VCaP (cell line): Measurements from ENCODE around the gene CLDND1.

ENCODE experiments used
- H3K27ac ChIP-seq: fragments of 450-650 bp; 2 replicates; pipeline ENCODE4 v1.5.1; 2017
- TF ChIP-seq, protein P1 (sequence below): fragments of 450-650 bp; conservative IDR thresholded peaks from 2 replicates; pipeline ENCODE4 v1.5.1; 2017; ENCODE audit warnings: mild to moderate bottlenecking, moderate library complexity

The CLDND1 gene

DNA sequence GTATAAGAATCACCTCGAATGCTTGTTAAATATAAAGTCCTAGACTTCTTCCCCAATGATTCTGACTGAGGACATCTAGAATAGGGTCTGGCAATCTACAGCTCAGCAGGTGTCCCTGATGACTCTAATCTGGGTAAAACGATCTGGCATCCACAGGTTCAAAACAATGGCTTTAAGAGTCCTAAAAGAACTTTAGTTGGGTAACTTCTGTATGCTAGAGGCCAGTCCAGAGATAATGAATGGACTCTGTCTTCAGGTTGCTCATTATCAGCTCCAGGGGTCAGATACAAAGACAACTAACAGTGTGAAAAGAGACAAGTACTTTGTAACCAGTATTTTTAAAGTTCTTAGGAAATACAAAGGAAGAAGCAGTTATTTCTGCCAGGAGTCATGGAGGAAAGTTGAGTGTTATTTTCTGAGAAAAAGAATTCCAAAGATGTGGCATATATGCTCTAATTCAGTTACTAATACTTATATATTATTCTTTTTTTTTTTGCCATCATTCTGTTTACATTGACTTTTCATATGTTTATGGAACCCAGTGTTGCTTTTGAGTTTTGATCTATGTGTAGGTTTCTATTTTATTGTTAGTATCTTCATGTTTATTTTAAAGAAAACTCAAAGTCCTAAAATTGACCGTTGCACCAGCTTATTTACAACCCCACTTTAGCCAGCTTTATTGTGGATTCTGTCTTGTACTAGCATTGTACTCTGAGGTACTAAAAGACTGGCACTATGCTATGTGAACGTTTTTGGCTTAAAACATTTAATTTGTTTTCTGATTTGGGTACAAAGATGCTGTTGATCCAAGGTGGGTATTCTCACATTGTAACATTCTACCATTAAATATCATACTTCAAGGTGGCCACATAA lies 6.0 kb upstream of the CLDND1 start:
- TF ChIP-seq, protein P1, sequence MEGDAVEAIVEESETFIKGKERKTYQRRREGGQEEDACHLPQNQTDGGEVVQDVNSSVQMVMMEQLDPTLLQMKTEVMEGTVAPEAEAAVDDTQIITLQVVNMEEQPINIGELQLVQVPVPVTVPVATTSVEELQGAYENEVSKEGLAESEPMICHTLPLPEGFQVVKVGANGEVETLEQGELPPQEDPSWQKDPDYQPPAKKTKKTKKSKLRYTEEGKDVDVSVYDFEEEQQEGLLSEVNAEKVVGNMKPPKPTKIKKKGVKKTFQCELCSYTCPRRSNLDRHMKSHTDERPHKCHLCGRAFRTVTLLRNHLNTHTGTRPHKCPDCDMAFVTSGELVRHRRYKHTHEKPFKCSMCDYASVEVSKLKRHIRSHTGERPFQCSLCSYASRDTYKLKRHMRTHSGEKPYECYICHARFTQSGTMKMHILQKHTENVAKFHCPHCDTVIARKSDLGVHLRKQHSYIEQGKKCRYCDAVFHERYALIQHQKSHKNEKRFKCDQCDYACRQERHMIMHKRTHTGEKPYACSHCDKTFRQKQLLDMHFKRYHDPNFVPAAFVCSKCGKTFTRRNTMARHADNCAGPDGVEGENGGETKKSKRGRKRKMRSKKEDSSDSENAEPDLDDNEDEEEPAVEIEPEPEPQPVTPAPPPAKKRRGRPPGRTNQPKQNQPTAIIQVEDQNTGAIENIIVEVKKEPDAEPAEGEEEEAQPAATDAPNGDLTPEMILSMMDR: no peak
- H3K27ac ChIP-seq: no peak overlapping the region

DNA sequence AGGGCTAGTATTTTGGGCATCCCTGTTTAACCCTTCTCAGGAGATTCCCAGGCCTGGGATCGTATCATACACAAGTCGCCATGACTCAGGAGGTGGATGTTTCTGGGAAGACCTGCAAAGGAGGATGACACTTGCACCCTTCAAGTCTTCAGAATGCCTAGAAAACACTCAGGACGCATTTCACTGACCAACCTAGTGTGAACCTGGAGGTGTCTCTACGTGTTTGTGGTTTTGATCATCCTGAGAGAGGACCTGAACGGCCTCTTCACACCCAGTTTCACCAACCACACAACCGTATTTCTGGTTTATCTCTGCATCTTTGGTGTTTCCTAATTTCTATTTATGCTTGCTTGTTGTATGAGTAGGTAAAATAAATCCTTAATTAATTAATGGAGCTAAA lies 2.8 kb upstream of the CLDND1 start:
- TF ChIP-seq, protein P1: no peak
- H3K27ac ChIP-seq: no peak overlapping the region

DNA sequence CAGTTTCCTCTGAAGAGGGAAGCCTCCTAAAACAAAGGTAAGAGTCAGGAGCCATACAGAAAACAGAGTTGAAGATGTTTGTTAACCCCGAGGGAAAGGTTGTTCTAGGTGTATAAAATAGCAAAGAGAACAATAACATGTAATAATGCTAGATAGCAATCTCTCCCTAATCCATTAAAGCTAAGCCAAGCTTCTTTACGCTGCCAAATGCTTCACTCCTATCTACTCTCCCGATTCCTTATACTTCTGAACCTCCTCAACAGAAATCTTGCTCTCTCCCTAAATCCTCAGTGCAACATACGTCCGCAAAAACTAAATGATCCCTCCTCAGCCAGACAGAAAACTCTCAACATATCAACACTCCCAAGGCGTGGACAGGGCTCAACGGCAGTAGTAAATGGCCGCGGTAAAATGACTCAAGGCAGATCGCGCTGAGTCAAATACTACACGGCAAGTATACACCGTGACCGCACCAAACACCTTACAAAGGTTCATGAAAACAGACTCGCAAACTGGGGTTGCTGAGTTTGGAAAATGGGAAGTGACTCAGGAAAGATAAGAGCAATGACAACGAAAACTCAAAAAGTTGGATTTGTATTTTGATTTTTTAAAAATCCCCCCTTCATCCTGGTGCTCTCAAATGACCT lies 682 bp downstream of the CLDND1 start:
- TF ChIP-seq, protein P1: no peak
- peak overlapping the region; percentile 86 for H3K27ac ChIP-seq

DNA sequence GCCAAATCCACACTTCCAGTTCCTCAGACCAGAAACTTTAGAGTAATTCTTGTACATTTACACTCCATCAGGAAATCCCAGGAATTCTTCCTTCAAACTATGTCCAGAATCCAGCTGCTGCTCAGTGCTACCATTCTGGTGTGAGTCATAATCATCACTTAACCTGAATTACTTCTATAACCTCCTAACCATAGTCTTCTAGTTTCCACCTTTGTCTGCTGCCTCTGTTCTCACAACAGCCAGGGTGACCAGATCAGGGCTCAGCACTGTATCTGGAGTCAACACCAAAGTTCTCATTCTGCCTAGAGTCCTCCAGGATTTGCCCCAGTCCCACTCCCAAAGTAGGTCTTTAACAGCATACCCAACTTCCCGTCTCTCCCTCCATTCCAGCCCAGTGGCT lies 3.4 kb downstream of the CLDND1 start:
- TF ChIP-seq, protein P1: no peak
- no peak overlapping the region for H3K27ac ChIP-seq

DNA sequence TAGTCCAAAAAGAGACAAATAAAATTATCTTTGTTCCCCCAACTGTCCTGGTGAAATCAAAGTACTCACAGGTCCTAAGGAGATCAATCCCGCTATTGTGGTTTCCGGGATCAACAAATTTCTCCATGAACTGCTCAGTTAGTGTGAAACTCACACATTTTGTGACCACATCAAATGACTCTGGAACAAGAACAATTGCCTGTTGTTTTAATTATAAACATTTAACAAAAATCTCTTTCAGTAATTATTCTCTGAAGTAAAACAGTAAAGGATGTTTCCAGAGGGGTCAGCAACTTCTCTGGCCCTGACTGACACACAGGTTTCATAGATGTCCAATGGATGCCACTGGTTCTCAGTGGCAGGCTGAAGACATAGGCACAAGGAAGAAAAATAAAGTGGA lies 3.9 kb downstream of the CLDND1 start:
- H3K27ac ChIP-seq: no peak overlapping the region
- TF ChIP-seq, protein P1: no peak

DNA sequence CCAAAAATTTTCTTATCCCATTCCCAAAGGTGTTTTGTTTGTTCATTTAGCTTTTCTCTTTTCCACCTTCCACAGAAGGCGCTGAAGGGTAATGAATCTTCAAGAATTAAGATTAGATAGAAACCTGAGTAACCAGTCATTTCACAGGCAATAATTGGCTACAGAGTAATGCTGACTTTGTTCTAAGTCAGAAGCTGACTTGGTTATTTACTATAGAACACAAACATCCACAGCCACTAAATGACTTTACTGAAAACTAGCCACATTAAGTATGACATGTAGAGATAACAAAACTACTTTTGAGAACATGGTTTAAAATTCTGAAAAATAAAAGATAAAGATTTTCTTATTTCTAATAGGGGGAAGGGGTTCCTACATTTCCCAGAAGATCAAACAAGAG lies 7.8 kb downstream of the CLDND1 start:
- H3K27ac ChIP-seq: no peak overlapping the region
- TF ChIP-seq, protein P1: no peak

DNA sequence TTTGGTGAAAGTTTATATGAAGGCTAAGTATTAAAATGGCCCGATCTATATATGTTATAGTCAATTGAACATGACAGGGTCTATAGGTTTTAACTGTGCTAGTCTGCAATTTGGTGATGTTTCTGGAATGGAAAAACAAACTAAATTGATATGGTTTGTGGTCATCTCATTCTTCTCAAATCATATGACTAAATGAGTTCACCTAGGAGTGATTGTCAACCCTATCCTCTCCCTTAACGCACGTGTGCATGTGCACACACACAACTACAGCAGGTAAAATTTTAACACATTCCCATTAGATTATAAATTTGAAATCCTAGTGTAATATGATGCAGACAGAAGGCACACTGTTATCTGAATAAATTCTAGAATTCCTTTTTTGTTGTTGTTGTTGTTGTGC lies 9.0 kb downstream of the CLDND1 start:
- TF ChIP-seq, protein P1: no peak
- H3K27ac ChIP-seq: no peak overlapping the region
